Measurements from ENCODE around the gene AGAP1.

AGAP1 gene

GRCh38 chr2:235492850-235493344 lies 946 bp upstream of the AGAP1 start:
- no peak for DNase-seq

GRCh38 chr2:235493402-235493774 lies 455 bp upstream of the AGAP1 start:
- no peak for DNase-seq

DNA sequence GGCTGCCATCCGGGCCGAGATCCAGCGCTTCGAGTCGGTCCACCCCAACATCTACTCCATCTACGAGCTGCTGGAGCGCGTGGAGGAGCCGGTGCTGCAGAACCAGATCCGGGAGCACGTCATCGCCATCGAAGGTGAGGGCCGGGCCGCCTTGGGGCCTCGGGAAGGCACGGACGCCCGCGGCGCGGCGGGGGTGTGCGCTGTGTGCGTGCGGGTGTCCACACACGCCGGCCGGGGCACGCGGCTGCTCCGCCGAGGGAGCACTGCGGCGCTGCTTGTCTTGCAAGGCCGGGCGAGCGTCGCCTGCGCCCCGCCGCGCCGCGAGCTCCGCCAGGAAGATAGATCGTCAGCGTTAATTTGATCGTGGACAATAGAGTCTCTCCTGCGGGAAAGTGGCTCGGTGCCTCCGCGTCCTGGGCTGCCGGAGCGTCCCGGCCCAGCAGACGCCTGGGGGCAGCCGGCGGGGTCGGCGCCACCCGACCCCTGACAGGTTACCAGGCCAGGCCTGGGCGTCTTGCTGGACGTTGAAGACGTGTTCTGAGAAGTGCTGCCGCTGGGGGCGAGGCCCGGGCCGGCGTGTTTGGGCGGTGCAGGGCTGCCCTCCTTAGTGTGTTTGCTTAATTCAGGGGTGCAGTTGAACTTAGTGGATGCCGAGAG lies 1.0 kb downstream of the AGAP1 start:
- DNase-seq: peak; percentile 8

DNA sequence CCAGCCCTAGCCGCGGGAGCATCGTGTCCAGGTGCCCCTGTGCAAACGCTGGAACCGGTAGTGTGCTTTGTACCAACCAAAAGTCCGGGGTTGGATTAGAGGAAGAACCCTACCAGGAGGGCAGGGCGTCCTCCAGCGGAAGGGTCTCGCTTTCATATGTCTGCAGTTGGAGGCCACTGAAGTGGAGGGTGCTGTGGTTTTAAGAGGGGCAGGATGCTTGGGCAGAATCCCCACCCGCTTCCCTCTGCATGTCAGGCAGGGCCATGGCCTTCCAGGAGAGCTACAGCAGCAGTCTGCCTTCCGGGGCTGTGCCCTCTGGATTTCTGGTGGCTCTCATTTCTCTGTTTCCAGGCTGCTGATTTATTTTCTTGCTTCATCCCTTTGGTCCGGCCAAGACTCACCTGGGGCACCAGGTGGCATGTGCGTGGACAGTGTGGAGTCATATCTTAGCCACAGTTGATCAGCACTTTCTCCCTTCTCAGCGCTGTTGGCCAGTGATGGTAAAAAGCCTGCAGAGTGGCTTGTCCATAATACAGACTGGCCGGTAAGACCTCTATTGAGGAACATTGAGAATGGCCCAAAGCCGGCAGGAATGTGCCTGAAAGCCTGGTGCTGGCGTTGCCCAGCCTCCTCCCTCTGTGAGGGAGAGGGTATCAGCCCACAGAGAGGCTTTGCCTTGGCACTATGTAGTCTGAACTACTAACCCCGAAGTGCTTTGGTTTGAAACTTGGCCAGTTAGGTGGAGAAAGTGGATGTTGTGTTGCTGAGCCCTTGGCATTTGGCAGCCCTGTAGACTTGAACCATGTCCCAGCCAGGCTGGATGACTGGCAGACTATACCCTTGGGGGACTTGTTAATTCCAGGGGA lies 1.8 kb downstream of the AGAP1 start:
- DNase-seq: no peak

- DNase-seq: no peak
These were observed 2.4 kb downstream of the AGAP1 start for GRCh38 chr2:235496239-235496621.

DNA sequence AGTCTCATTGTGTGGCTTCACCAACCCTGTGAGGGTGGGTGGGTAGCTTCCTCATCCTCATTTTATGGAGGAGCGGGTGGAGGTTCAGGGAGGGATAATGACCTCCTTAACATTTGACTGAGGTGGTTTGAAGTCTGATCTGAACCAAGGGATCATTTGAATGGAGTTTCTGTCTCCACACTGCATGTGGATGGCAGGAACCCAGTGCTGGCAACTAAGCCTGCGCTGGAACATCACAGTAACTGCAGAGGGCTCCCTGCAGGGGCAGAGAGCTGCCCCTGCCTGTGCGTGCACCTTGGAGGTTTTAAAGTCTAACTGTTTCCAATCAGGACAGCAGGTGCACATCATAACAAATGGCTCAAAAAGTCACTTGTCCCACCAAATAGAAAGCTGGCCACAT lies 3.3 kb downstream of the AGAP1 start:
- DNase-seq: no peak

DNA sequence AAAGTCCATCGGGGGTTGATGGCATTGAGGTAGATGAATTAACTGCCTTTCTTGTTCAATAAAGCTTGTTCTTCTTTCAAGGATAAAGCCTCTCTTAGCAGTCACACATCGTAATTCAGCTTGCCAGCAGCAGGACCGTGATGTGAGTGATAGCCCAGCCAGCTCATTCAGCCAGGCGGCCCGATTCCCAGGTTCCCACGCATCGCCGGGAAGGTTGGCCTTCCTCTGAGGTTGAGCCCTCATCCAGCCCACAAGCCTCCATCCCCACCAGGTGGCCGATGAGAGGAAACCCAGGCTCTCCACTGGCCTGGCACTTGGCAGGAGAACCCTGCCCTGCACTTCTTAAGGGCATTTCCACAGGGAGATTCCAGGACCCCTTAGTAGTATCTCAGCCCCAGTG lies 4.7 kb downstream of the AGAP1 start:
- DNase-seq: no peak

- DNase-seq: no peak
These were observed 5.3 kb downstream of the AGAP1 start for GRCh38 chr2:235498946-235499812.

GRCh38 chr2:235500110-235500760 lies 6.4 kb downstream of the AGAP1 start:
- DNase-seq: no peak

GRCh38 chr2:235500761-235501672 lies 7.2 kb downstream of the AGAP1 start:
- DNase-seq: peak; percentile 61

GRCh38 chr2:235501673-235502031 lies 7.8 kb downstream of the AGAP1 start:
- DNase-seq: no peak

DNA sequence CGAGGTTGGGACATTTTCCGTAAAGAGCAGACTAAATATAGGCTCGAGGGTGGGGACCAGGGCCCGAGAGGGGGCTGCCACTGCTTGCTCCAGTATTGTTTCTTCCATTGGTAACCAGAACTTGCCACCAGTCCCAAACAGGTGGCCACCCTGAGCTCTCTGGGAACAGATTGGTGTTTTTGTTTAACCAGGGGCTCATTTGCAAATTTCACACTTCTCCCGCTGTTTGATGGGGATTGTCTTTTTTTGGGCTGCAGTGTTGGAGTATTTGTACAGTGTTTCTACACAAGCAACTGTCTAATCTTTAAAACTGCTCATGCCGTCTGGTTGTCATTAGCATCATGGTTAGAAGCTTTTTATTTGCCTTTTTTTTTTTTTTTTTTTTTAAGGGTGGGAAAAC lies 8.5 kb downstream of the AGAP1 start:
- no peak for DNase-seq

DNA sequence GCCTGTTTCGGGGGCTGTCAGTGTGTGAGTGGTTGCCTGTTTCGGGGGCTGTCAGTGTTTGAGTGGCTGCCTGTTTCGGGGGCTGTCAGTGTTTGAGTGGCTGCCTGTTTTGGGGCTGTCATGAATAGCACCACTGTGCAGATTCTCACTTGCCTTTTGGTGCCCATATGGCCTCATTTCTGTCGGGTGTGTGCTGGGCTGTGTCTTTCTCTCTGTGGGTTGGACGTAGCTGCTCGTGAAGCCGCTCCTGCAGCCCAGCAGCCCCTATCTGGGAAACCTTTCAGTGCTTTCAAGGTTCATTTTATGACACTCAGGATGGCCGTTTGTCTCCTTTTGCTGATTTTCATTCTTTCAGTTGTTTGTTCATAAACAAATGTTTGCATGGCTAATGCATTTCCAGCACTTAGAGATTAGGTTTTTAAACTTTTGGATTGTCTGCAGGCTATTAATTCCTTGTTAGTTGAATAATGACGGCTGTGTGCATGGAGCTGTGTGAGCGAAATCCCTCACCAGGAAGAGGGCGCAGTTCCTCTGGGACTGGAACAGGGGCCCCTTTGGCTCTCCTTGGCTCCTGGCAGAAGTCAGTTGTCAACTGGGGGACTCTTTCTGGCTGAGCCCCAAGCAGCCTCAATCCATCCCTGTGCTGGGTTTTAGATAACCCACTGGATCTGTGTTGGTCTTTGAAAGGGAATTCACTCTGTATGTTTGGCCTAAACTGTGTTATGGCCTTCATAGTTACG lies 10.8 kb downstream of the AGAP1 start:
- DNase-seq: no peak

GRCh38 chr2:235505181-235505741 lies 11.4 kb downstream of the AGAP1 start:
- DNase-seq: no peak

DNA sequence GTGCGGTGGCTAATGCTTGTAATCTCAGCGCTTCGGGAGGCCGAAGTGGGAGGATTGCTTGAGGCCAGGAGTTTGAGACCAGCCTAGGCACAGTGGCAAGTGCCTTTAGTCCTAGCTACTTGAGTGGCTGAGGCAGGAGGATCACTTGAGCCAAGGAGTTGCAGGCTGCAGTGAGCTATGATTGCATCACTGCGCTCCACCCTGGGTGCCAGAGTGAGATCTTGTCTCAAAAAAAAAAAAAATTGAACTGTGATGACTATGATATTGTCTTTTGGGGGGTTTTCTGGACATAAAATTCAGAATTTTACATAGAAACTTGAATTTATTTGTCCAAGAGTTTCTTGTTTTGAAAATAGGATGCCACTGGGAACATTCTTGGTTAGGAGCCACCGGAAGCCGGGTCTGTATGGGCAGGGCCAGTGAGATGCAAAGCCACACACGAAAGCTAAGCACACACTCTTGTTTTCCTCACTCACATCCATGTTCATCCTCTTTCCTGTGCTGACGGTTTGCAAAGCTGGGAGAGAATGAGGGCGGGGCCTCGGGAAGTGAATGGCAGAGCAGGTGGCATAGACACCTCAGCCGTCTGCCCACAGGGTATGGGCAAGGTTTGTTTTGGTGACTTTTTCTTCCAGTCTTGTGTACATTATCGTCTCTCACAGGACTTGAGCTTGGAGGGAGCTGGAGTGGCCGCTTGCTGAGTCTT lies 12.6 kb downstream of the AGAP1 start:
- no peak for DNase-seq

DNA sequence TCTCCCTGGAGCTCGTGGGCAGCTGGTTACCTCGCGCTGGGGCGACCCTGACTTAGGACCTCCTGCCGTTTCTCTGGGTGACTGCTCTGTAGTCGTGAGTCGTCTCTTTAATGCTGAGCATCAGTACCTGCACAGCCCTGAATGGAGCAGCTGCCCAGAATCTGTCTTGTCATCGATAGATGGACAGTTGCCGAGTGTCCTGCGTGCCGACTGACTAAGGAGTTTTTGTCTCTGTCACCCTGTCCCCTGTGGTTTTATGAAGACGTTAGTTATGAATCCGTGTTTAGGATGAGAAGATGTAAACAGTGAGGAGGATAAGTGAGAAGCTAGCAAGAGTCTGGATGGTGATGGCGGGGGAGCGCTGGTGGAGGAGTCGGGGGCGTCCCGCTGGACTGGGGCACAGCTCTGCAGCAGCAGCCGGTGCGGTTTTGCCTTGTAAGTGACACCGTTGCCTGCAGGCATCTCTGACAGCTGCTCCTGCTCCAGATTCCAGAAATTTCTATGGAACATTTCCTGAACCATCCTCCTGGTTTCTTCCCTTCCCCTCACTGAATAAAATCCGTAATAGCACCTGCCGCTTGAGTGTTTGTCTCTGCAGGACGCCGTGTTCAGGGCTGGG lies 13.3 kb downstream of the AGAP1 start:
- DNase-seq: no peak

DNA sequence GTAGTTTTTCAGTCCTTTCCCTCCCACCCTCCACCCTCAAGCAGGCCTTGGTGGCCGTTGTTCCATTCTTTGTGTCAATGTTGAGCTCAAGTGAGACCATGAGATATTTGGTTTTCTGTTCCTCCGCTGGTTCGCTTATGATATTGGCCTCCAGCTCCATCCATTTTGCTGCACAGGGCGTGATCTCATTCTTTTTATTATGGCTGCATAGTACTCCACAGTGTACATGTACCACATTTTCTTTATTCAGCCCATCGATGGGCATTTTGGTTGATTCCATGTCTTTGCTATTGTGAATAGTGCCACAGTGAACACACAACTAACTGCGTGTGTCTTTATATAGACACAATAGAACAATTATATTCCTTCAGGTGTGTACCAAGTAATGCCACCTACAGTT lies 14.1 kb downstream of the AGAP1 start:
- DNase-seq: no peak

- no peak for DNase-seq
These were observed 14.7 kb downstream of the AGAP1 start for GRCh38 chr2:235508371-235509160.

DNA sequence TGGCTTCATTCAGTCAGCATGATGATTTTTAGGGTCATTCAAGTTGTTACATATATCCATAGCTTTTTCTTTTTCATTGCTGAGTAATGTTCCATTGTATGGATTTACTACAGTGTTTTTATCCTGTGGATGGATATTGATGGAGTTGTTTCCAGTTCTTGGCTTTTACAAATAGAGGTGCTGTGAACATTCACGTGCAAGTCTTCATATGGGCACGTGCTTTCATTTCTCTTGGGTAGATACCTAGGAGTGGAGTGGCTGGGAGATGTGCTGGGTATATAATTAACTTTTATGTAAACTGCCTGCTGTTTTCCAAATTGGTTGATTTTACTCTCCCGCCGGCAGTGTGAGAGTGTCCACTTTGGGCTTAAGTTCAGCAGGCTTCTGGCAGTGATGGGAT lies 16.5 kb downstream of the AGAP1 start:
- no peak for DNase-seq

Measured in activated CD4-positive, alpha-beta T cell treated with anti-CD3 and anti-CD28 coated beads, Interleukin-10, Interleukin-2, amounts not matched to agents 100 ng/mL and 50 ng/mL, durations not matched to agents 16 hours and 8 hours (primary cell).